ENCODE data around the gene GLDC. TPM values are rescaled to one million over a fixed set of nuclear protein-coding genes. Genes with fewer than 3 reads are reported as not detected.

The GLDC gene
- total RNA-seq, 2 donors from 2014 or later = 0.39 TPM; not detected in 1

GRCh38 chr9:6489099-6489498 is 156.4 kb downstream of the GLDC start:
- Histone ChIP-seq H3K4me1 (no peaks in the 10 kb centered on the region), H3K9me3 (no peaks in the 10 kb centered on the region), H3K27me3 (no peaks in the 10 kb centered on the region), H3K36me3 (peaks cover 35% of the 10 kb centered on the region), H3K27ac (no peak overlapping the region), H3K4me3 (no peak overlapping the region)
- no peak for TF ChIP-seq CTCF (IDR thresholded peaks at IDR 0.05)
- DNase-seq (ENCODE audit: low spot score) = no peak

- no peak overlapping the region for H3K4me3 ChIP-seq
- peaks cover 35% of the 10 kb centered on the region for H3K36me3 ChIP-seq
- TF ChIP-seq CTCF (IDR thresholded peaks at IDR 0.05) = no peak
- no peaks in the 10 kb centered on the region for H3K4me1 ChIP-seq
- no peaks in the 10 kb centered on the region for H3K9me3 ChIP-seq
- no peak overlapping the region for H3K27ac ChIP-seq
- no peak for DNase-seq (ENCODE audit: low spot score)
- H3K27me3 ChIP-seq = no peaks in the 10 kb centered on the region
Observed at GRCh38 chr9:6488395-6488794, 157.1 kb downstream of the GLDC start.

- no peaks in the 10 kb centered on the region for H3K9me3 ChIP-seq
- no peaks in the 10 kb centered on the region for H3K4me1 ChIP-seq
- TF ChIP-seq CTCF (IDR thresholded peaks at IDR 0.05) = no peak
- DNase-seq (ENCODE audit: low spot score) = no peak
- H3K27me3 ChIP-seq = no peaks in the 10 kb centered on the region
- H3K4me3 ChIP-seq = no peak overlapping the region
- H3K27ac ChIP-seq = no peak overlapping the region
- H3K36me3 ChIP-seq = peaks cover 65% of the 10 kb centered on the region
Observed at GRCh38 chr9:6484210-6484609, 161.3 kb downstream of the GLDC start.

Other genes with a start within 250 kb of the GLDC start
- gene UHRF2, start 232.5 kb downstream of the GLDC start, total RNA-seq = 10 to 100 TPM; 15.2 TPM
- gene KDM4C, start 112.2 kb upstream of the GLDC start, total RNA-seq = 10 to 100 TPM; 11.0 to 11.9 TPM